SK-N-MC (cell line): ENCODE results near the gene PPP1R12B.
"Not testable (repeated sequence)": the region's sequence is repeated elsewhere in the genome, so short reads cannot be mapped to it uniquely, and the experiment has no call there.

ENCODE experiments used
- DNase-seq: peaks from one replicate; pipeline ENCODE4 v3.0.0-alpha.2; 2011; ENCODE audit warnings: low read depth, low spot score
- H3K27ac ChIP-seq: fragments of 200-600 bp; sonication (generic); 2 replicates; pipeline ENCODE4 v1.5.1; 2016; ENCODE audit warnings: mixed run types
- H3K36me3 ChIP-seq: fragments of 200-600 bp; sonication (generic); 2 replicates; pipeline ENCODE4 v1.6.1; 2017; ENCODE audit warnings: antibody characterized with exemption, low read length, mixed read lengths; ENCODE audit not compliant: insufficient read depth
- H3K4me3 ChIP-seq: fragments of 200-600 bp; sonication (generic); 2 replicates; pipeline ENCODE4 v1.5.1; 2016
- H3K9ac ChIP-seq: fragments of 200-600 bp; sonication (generic); 2 replicates; pipeline ENCODE4 v1.8.0; 2017; ENCODE audit warnings: mixed run types, mixed read lengths; ENCODE audit not compliant: insufficient read length
- H3K9me3 ChIP-seq: fragments of 200-600 bp; sonication (generic); 2 replicates; pipeline ENCODE4 v1.6.1; 2017; ENCODE audit warnings: low read depth, mild to moderate bottlenecking, antibody characterized with exemption, low read length, moderate library complexity, mixed read lengths
- EZH2 ChIP-seq: fragments of 200-600 bp; sonication (generic); IDR thresholded peaks from one replicate; pipeline ENCODE4 v1.6.1; 2017; ENCODE audit warnings: antibody characterized with exemption
- FOXP2 ChIP-seq: optimal IDR thresholded peaks from 2 replicates; pipeline ENCODE3; 2011; ENCODE audit warnings: mild to moderate bottlenecking, moderate library complexity; ENCODE audit not compliant: insufficient read depth; ENCODE audit errors: extremely low read length, control extremely low read depth
- POLR2AphosphoS5 ChIP-seq: IDR thresholded peaks from 2 replicates; pipeline ENCODE4 v1.6.1; 2012; ENCODE audit warnings: mild to moderate bottlenecking, low read depth, low read length, borderline replicate concordance

The PPP1R12B gene

DNA sequence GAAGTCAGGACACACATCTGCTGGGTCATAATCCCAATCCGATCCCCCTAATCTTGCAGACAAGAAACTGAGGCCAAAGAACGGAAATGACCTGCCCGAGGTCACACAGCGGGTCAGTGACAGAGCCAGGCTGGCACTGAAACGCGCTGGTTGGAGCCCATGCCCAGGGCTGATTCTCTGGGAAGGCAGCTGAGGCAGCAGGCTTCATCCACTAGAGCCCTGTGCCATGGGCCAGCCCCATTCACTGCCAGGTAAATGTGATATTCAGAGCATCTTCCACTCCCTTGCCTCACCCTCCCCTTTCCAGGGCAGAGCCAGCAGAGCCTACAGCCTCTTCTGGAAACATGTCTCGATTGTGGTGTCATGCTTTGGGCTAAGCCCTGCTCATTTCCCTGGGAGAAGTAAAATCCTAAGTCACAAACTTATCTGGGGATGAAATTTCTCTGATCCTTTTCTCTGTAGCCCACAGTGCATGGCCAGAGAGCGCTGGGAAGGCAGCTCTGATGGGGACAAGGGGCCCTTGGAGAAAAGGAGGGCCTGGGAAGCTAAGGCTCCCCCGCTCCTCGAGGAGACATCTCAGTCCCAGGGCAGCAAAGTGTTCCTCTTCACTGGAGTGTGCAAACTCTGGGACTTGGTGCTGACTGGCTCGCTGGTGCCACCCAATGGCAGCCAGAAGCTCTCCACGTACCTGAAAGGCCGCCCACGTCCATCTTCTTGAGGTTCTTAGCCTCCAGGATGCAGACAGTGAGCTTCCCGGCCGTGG lies 251.4 kb downstream of the PPP1R12B start:
- DNase-seq, result no peak
- Histone ChIP-seq H3K4me3 (no peak overlapping the region), H3K9ac (no peak overlapping the region), H3K9me3 (no peaks in the 10 kb centered on the region), H3K36me3 (no peaks in the 10 kb centered on the region), H3K27ac (no peak overlapping the region)
- no peak for TF ChIP-seq EZH2

DNA sequence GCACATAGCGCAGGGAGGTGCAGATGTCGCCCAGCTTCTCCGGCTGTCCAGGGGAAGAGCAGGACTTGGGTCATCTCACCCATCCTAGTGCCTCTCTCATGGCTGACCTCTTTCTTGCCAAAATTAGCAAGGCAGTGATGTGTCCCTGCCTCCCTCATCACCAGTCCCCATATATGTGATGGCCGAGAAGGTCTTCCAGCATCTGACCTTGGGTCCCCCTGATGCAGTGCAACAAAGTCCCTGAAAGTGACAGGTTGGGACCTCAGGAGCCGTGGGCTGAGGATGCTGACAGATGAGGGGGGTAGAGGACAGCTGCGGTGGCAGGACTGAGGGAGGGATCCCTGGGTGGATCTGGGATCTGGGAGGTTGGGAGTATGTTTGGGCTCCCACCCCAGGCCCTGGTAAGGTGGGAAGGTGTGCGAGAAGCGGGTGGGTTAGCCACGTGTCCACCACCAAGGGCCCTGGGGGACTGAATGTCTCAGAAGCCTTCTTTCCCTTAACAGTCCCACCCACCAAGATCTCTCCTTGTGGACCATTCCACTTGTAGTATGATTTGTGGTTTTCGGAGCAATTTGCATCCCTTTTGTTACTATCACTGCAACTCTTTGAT lies 252.0 kb downstream of the PPP1R12B start:
- Histone ChIP-seq H3K9me3 (no peaks in the 10 kb centered on the region), H3K4me3 (no peak overlapping the region), H3K36me3 (no peaks in the 10 kb centered on the region), H3K27ac (no peak overlapping the region), H3K9ac (no peak overlapping the region)
- DNase-seq, result no peak
- no peak for TF ChIP-seq EZH2
- TF ChIP-seq FOXP2, result no peak
- no peak for TF ChIP-seq POLR2AphosphoS5

DNA sequence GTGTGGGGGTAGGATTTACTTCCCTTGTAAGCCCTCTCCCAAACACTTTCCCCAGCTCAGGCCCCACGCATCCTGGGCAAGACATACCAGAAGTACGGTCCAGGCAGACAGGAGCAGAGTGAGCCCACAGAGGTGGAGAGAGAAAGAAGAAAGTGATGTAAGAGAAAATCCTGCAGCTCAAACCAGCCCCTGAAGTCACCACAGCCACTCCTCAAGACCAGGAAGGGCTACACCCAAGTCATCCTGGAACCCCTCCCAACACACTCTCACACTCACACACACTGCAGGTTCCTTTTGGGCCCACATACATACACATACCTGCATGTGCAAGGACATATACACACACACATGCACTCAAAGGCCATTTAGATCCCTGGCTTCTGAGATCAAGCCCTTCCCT lies 254.9 kb downstream of the PPP1R12B start:
- TF ChIP-seq EZH2 (no peak), FOXP2 (no peak), POLR2AphosphoS5 (no peak)
- Histone ChIP-seq H3K27ac (no peak overlapping the region), H3K4me3 (no peak overlapping the region), H3K9ac (no peak overlapping the region), H3K36me3 (no peaks in the 10 kb centered on the region), H3K9me3 (no peaks in the 10 kb centered on the region)
- DNase-seq, result no peak

DNA sequence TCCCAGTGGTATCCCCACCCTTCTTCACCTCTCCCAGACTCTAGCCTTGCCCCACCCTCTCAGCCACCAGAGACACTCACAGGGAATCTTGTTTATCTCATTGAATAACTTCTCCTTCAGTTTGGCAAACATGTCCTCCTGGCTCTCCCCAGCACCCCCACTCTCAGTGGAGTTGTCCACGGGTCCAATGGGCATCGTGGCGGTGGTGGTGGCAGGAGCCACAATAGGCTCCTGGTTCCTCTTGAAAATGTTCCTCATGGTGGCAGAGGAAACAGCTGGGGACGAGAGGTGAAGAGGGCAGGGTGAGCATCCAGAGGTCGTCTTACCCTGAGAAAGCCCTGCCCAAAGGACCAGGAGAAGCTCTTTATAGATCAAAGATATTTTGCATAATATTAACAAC lies 257.0 kb downstream of the PPP1R12B start:
- H3K9ac ChIP-seq, result no peak overlapping the region

DNA sequence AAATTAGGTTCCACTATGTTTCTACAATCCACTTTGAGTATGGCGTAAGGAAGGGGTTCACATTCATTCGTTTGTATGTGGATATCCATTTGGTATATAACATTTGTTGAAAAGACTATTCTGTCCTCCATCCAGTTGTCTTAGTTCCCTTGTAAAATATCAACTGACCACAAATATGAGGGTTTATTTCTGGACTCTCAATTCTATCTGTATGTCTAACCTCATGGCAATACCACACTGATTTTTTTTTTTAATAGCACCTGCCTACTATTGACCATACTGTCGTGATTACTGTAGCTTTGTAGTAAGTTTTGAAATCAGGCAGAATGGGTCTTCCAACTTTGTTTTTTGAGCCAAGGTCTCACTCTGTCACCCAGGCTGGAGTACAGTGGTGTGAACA lies 263.5 kb downstream of the PPP1R12B start:
- DNase-seq, H3K9me3 ChIP-seq, H3K9ac ChIP-seq, H3K36me3 ChIP-seq, H3K4me3 ChIP-seq, H3K27ac ChIP-seq: not testable (repeated sequence)

More for the DNA sequence above, 257.0 kb downstream of the PPP1R12B start:
- no peak for TF ChIP-seq EZH2
- no peak for TF ChIP-seq FOXP2
- Histone ChIP-seq H3K9me3 (no peaks in the 10 kb centered on the region), H3K36me3 (no peaks in the 10 kb centered on the region), H3K27ac (no peak overlapping the region), H3K4me3 (no peak overlapping the region)
- DNase-seq, result no peak

DNA sequence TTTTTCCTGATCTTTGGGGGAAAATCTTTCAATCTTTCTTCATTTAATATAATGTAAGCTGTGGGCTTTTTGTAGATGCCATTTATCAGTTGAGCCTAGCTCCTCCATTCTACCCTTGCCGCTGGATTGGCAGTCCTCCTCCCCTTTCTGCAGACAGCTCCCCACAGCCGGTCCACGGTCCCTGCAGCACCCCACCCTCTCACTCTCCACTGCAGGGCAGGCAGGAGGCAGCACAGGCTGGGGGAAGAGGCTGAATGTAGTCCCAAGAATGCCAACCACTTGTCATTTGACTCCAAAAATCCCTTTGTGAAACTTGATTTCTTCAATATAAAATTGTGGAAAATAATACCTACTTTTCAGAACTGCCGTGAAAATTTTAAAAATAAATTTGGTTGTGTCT lies 265.1 kb downstream of the PPP1R12B start:
- Histone ChIP-seq H3K4me3 (no peak overlapping the region), H3K36me3 (no peaks in the 10 kb centered on the region), H3K9ac (no peak overlapping the region), H3K27ac (no peak overlapping the region), H3K9me3 (no peaks in the 10 kb centered on the region)
- DNase-seq, result no peak
- TF ChIP-seq EZH2 (no peak), FOXP2 (no peak), POLR2AphosphoS5 (no peak)

DNA sequence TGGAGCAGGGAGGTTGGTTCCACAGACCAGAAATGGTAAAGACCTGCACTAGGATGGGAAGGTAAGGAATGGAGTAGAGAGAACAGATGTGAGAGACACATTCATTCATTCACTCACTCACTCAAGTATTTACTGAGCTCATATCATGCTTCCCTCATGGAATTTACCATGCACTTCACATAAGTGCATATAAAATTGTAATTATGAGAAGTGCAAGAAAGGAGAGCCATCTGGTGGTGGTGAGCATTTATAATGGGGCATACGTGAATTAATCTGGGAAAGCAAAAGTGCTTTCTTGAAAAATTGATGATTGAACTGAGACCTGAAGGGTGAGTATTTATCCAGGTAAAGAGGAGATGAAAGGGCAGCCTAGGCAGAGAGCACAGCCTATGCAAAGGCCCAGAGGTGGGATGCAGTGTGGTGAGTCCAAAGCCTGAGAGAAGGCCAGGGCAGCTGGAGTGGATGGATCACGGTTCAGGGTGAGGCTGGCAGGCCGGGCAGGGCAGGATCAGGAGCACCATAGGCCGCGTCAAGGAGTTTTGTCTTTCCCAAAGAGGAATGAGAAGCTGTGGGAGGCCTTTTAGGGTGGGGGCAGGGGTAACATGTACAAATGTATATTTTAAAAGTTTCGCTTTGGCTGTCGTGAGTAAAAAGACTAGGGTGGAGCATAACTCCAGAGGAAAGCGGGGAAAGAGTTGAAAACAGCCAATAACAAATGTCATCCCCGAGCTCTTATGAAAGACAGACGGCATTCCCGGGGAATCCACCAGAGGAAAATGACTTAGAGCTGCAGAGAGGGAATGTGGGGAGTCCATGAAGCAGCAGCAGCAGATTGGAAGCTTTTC lies 266.1 kb downstream of the PPP1R12B start:
- DNase-seq, H3K36me3 ChIP-seq, H3K9me3 ChIP-seq, H3K9ac ChIP-seq: not testable (repeated sequence)
- Histone ChIP-seq H3K27ac (peak overlapping the region; percentile 81), H3K4me3 (peak overlapping the region; percentile 47)

DNA sequence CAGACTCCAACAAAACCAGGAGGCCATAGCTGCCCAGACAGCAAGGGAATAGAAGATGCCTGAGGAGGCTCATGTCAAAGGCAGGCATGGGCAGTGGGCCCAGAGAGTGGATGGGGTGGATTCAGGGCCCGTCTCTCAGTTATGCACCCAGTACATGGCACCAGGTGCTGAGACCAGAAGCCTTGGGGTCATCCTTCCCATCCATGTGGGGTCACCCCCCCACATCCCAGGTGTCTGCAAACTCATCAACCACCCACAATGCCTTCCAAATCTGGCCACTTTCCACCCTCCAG lies 266.7 kb downstream of the PPP1R12B start:
- not testable (repeated sequence) for H3K9me3 ChIP-seq, DNase-seq, H3K36me3 ChIP-seq, H3K9ac ChIP-seq
- Histone ChIP-seq H3K27ac (peak overlapping the region; percentile 81), H3K4me3 (peak overlapping the region; percentile 47)

DNA sequence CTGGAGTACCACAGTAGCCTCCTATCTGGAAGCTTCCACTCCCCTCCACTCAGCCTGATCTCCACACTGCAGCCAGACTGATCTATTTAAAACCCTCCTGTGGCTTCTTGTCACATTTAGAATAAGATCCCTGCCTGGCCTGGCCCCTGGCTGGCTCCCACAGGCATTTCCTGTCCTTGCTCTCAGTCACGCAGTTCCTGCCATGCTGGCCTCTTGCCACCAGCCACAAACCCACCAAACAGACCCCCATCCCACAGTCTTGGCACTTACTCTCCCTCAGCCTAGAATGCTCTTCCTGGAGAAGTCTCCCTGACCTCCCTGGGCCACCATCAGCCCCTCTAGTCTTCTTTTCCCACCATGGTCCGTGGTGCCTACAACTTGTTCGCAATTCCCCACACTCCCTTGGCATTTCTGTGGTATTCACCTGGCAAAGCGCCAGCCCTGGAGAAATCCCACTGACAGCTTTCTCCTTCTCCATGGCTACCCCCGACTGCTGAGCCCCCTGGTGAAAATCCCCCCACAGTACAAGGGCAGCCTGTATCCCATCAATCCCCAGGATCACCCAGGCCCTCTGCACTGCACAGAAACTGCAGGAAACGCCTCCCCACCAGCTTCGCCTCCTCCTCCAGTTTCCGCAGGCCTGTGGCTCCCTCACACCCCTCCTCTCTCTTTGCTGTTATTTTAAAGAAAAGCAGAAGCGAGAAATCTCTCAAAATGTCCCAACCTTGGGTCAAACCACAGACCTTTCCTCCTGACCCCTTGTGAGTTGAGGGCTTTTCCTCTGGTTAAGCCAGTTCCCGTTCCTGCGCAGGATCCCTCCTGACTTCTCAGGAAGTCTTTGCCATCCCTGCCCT lies 267.2 kb downstream of the PPP1R12B start:
- TF ChIP-seq POLR2AphosphoS5 (peak; percentile 20; the same call in 1 of the 2 replicates), EZH2 (no peak)
- H3K9me3 ChIP-seq, result no peaks in the 10 kb centered on the region
- no peaks in the 10 kb centered on the region for H3K36me3 ChIP-seq
- no peak overlapping the region for H3K9ac ChIP-seq
- peak; percentile 64 for DNase-seq
- H3K27ac ChIP-seq, result peak overlapping the region; percentile 81
- H3K4me3 ChIP-seq, result peak overlapping the region; percentile 63
